Karpas-422 (cell line): ENCODE results near the gene CDKL2. TPM values are rescaled to one million over a fixed set of nuclear protein-coding genes. Genes with fewer than 3 reads are reported as not detected.
"Not testable (repeated sequence)": the region's sequence is repeated elsewhere in the genome, so short reads cannot be mapped to it uniquely, and the experiment has no call there.

ENCODE experiments used
- DNase-seq: peaks from one replicate; pipeline ENCODE4 v3.0.0-alpha.2; 2015
- H2AFZ ChIP-seq: fragments of 200-600 bp; sonication (generic); 2 replicates; pipeline ENCODE4 v1.6.1; 2014; ENCODE audit warnings: antibody characterized with exemption, low read length, mixed read lengths
- H3K27ac ChIP-seq: fragments of 200-600 bp; sonication (generic); 2 replicates; pipeline ENCODE4 v1.5.1; 2014; ENCODE audit warnings: mild to moderate bottlenecking, low read length, moderate library complexity
- H3K27me3 ChIP-seq: fragments of 200-600 bp; sonication (generic); 2 replicates; pipeline ENCODE4 v1.6.1; 2014; ENCODE audit warnings: low read length, mixed read lengths
- H3K36me3 ChIP-seq: fragments of 200-600 bp; sonication (generic); 2 replicates; pipeline ENCODE4 v1.6.1; 2014; ENCODE audit warnings: low read length, mixed read lengths; ENCODE audit not compliant: insufficient read depth
- H3K4me1 ChIP-seq: fragments of 200-600 bp; sonication (generic); 2 replicates; pipeline ENCODE4 v1.6.1; 2014; ENCODE audit warnings: mild to moderate bottlenecking, low read length, mixed read lengths
- H3K4me2 ChIP-seq: fragments of 200-600 bp; sonication (generic); 2 replicates; pipeline ENCODE4 v1.6.1; 2014; ENCODE audit warnings: low read length, low read depth, mild to moderate bottlenecking; ENCODE audit not compliant: poor library complexity, severe bottlenecking
- H3K4me3 ChIP-seq: fragments of 200-600 bp; sonication (generic); 2 replicates; pipeline ENCODE4 v1.5.1; 2014; ENCODE audit warnings: mild to moderate bottlenecking, antibody characterized with exemption, low read length, mixed read lengths
- H3K79me2 ChIP-seq: fragments of 200-600 bp; sonication (generic); 2 replicates; pipeline ENCODE4 v1.6.1; 2014; ENCODE audit warnings: mild to moderate bottlenecking, low read length, mixed read lengths
- H3K9ac ChIP-seq: fragments of 200-600 bp; sonication (generic); 2 replicates; pipeline ENCODE4 v1.6.0; 2014; ENCODE audit warnings: low read length
- H3K9me2 ChIP-seq: fragments of 200-600 bp; sonication (generic), shearing (Covaris generic); replicated peaks from 2 replicates; pipeline ENCODE4 v1.6.0; 2014; ENCODE audit warnings: mild to moderate bottlenecking, low read length, moderate library complexity; ENCODE audit not compliant: insufficient read depth
- H3K9me3 ChIP-seq: fragments of 300-700, 200-600 bp; sonication (generic); 2 replicates; pipeline ENCODE4 v1.6.1; 2014; ENCODE audit warnings: low read length, mixed read lengths
- H4K20me1 ChIP-seq: fragments of 200-600 bp; sonication (generic); 2 replicates; pipeline ENCODE4 v1.6.1; 2014; ENCODE audit warnings: mild to moderate bottlenecking, antibody characterized with exemption, low read length, low read depth; ENCODE audit not compliant: insufficient read depth
- total RNA-seq: library from RNA; depleted of rRNA; stranded (reverse); fragments of >200 nt; shearing (Covaris generic); gene quantifications from 2 replicates; pipeline ENCODE4 v1.2.3, GENCODE V29; 2014; ENCODE audit warnings: low replicate concordance

Gene CDKL2
- total RNA-seq, 1 experiment from 2014 or later: 0.11 TPM

DNA sequence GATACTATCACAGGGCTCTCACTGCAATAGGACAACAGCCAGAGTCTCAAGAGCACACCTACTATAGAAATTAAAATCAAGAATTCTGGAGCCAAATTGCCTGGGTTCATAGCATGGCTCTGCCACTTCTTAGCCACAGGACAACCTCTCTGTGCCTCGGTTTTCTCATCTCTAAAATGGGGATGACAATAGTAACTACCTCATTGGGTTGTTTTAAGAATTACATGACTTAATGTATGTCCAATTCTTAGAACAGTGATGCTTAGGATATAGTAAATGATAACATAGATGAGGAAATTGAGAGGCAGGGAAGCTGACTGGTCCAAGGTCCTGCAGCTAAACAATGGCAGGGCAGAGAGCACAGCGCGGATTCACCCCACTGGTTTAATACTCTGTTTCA lies 85.5 kb downstream of the CDKL2 start:
- Histone ChIP-seq H3K27me3 (no peaks in the 10 kb centered on the region), H3K9ac (no peak overlapping the region), H3K4me1 (no peaks in the 10 kb centered on the region), H3K9me2 (no peaks in the 10 kb centered on the region), H3K4me2 (no peak overlapping the region), H3K4me3 (no peak overlapping the region), H4K20me1 (no peaks in the 10 kb centered on the region), H3K79me2 (no peaks in the 10 kb centered on the region), H3K36me3 (no peaks in the 10 kb centered on the region), H3K9me3 (no peaks in the 10 kb centered on the region), H2AFZ (no peak overlapping the region), H3K27ac (no peak overlapping the region)
- no peak for DNase-seq

DNA sequence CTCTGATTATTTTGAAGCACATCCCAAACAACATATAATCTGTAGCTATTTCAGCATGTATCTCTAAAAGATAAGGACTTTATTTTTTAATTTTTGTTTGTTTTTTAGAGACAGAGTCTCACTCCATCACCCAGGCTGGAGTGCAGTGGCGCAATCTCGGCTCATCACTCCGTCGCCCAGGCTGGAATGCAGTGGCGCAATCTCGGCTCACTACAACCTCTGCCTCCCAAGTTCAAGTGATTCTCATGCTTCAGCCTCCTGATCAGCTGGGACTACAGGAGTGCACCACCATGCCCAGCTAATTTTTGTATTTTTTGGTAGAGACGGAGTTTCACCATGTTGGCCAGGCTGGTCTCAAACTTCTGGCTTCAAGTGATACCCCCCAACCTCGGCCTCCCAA lies 86.1 kb downstream of the CDKL2 start:
- H3K79me2 ChIP-seq, H3K9me3 ChIP-seq, DNase-seq, H3K4me1 ChIP-seq, H2AFZ ChIP-seq, H3K9ac ChIP-seq, H3K4me2 ChIP-seq, H3K4me3 ChIP-seq, H3K27ac ChIP-seq, H4K20me1 ChIP-seq, H3K36me3 ChIP-seq, H3K27me3 ChIP-seq, H3K9me2 ChIP-seq: not testable (repeated sequence)

DNA sequence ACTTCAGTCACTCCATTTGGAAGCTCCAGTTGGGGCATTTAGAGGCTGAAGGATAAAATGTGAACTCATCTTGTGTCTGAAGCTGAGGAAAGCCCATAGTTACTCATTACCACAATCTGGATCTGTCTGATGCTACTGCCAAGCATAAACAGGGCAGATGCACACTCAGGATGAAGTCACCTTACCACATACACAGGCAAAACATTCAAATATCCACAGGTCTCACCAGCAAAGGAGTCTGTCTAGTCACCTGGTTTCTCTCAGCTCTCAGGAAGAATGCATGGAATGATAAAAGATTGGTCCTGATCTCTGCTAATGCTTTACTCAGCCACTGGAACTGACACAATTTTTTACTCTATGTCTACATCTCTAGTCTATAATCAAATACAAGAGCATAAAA lies 87.5 kb downstream of the CDKL2 start:
- Histone ChIP-seq H3K9me2 (no peaks in the 10 kb centered on the region), H3K79me2 (no peaks in the 10 kb centered on the region), H3K27me3 (no peaks in the 10 kb centered on the region), H3K4me3 (no peak overlapping the region), H3K27ac (no peak overlapping the region), H3K36me3 (no peaks in the 10 kb centered on the region), H2AFZ (no peak overlapping the region), H3K4me1 (no peaks in the 10 kb centered on the region), H3K4me2 (no peak overlapping the region), H3K9ac (no peak overlapping the region), H3K9me3 (no peaks in the 10 kb centered on the region), H4K20me1 (no peaks in the 10 kb centered on the region)
- no peak for DNase-seq

DNA sequence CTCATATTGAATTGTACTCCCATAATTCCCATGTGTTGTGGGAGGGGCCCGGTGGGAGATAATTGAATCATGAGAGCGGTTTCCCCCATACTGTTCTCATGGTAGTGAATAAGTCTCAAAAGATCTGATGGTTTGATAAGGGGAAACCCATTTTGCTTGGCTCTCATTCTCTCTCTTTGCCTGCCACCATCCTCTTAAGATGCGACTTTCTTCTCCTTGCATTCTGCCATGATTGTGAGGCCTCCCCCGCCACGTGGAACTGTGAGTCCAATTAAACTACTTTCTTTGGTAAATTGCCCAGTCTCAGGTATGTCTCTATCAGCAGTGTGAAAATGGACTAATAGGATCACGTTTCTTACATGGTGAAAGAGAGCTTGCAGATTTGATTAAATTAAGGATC lies 93.0 kb downstream of the CDKL2 start:
- H3K4me3 ChIP-seq, H4K20me1 ChIP-seq: not testable (repeated sequence)

DNA sequence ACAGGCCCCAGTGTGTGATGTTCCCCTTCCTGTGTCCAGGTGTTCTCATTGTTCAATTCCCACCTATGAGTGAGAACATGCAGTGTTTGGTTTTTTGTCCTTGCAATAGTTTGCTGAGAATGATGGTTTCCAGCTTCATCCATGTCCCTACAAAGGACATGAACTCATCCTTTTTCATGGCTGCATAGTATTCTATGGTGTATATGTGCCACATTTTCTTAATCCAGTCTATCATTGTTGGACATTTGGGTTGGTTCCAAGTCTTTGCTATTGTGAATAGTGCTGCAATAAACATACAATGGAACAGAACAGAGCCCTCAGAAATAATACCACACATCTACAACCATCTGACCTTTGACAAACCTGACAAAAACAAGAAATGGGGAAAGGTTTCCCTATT lies 96.4 kb downstream of the CDKL2 start:
- H4K20me1 ChIP-seq, H3K9ac ChIP-seq, H2AFZ ChIP-seq, H3K4me2 ChIP-seq, H3K4me1 ChIP-seq, H3K27ac ChIP-seq, H3K79me2 ChIP-seq, H3K4me3 ChIP-seq, H3K9me2 ChIP-seq, H3K9me3 ChIP-seq, H3K36me3 ChIP-seq, H3K27me3 ChIP-seq, DNase-seq: not testable (repeated sequence)

More for the DNA sequence above, 93.0 kb downstream of the CDKL2 start:
- H3K9me3 ChIP-seq, H3K4me1 ChIP-seq, H3K4me2 ChIP-seq, H3K27me3 ChIP-seq, DNase-seq, H3K9me2 ChIP-seq, H3K36me3 ChIP-seq, H3K27ac ChIP-seq, H3K9ac ChIP-seq, H3K79me2 ChIP-seq, H2AFZ ChIP-seq: not testable (repeated sequence)

DNA sequence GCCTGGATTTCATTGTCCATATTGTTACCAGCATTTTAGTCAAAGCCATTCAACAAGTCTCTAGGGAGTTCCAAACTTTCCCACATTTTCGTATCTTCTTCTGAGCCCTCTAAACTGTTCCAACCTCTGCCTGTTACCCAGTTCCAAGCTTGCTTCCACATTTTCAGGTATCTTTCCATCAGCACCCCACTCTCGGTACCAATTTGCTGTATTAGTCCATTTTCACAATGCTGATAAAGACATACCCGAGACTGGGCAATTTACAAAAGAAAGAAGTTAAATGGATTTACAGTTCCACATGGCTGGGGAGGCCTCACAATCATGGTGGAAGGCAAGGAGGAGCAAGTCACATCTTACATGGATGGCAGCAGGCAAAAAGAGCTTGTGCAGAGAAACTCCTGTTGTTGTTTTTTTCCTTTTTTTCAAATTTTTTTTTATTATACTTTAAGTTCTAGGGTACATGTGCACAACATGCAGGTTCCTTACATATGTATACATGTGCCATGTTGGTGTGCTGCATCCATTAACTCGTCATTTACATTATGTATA lies 96.9 kb downstream of the CDKL2 start:
- H3K4me1 ChIP-seq, H4K20me1 ChIP-seq, DNase-seq, H3K27ac ChIP-seq, H3K27me3 ChIP-seq, H2AFZ ChIP-seq, H3K36me3 ChIP-seq, H3K79me2 ChIP-seq, H3K4me2 ChIP-seq, H3K9me3 ChIP-seq, H3K9ac ChIP-seq, H3K4me3 ChIP-seq, H3K9me2 ChIP-seq: not testable (repeated sequence)

DNA sequence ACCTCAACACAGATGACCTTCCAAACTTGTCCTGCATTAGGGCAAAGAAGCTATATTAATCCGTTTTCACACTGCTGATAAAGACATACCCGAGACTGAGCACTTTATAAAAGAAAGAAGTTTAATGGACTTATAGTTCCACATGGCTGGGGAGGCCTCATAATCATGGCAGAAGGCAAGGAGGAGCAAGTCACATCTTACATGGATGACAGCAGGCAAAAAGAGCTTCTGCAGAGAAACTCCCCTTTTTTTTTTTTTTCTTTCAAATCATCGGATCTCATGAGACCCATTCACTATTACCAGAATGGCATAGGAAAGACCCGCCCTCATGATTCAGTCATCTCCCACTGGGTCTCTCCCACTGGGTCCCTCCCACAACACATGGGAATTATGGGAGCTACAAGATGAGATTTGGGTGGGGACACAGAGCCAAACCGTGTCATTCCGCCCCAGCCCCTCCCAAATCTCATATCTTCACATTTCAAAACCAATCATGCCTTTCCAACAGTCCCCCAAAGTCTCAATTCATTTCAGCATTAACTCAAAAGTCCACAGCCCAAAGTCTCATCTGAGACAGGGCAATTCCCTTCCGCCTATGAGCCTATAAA lies 98.7 kb downstream of the CDKL2 start:
- H2AFZ ChIP-seq, H4K20me1 ChIP-seq, H3K4me2 ChIP-seq, H3K4me3 ChIP-seq, H3K27me3 ChIP-seq, H3K9me3 ChIP-seq, H3K9me2 ChIP-seq, H3K4me1 ChIP-seq, H3K79me2 ChIP-seq, H3K27ac ChIP-seq, DNase-seq, H3K9ac ChIP-seq: not testable (repeated sequence)
- H3K36me3 ChIP-seq: peaks cover 15% of the 10 kb centered on the region

DNA sequence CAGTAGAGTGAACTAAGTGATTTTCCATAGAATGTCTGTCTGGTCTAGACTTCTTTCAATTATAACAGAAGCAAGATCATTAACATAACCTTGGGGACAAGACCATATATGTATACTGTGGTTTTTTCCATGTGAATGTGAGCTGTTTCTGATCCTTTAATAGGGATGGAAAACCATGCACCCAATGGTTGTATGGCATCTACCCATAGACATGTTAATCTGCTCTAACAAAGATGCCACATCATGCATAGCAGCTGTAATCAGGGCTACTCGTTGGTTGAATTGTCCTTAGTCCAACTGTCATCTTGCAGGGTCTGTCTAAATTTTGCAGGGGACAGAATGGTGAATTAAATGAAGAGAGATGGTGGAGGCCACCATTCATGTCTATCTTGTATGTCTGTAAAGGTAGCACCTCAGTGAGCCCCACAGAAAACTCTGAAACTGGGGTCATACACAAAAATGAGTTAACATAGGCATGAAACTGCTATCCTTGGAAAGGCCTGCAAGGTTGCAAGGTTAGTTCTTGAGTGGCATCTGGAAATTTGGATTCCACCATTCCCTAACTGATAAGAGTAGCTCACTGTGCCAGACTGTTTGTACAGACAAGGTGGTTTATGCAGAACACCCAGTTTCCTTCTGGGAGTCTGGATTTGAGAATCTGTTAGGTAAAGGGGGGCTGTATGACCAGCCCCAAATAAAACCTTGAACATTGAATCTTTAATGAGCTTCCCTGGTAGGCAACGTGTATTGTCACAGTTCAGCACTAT lies 99.6 kb downstream of the CDKL2 start:
- Histone ChIP-seq H4K20me1 (no peaks in the 10 kb centered on the region), H3K36me3 (peaks cover 15% of the 10 kb centered on the region), H3K79me2 (0 out of 2 replicates have a peak, but pooled peaks cover under 1% of the 10 kb centered on the region), H3K4me3 (no peak overlapping the region), H2AFZ (no peak overlapping the region), H3K27ac (no peak overlapping the region), H3K9ac (no peak overlapping the region), H3K4me1 (no peaks in the 10 kb centered on the region), H3K9me3 (no peaks in the 10 kb centered on the region), H3K27me3 (no peaks in the 10 kb centered on the region), H3K4me2 (no peak overlapping the region), H3K9me2 (no peaks in the 10 kb centered on the region)
- no peak for DNase-seq
